Mucosa of rectum (tissue), 2 donors: ENCODE measurements around the gene IL27RA.

Experiments
- H3K27ac ChIP-seq, 2 donors: one replicate each; pipeline ENCODE4 v1.7.0; 2013; ENCODE audit warnings: inconsistent platforms in 2 of 2, low read depth in 2 of 2, low read length in 2 of 2
- H3K27me3 ChIP-seq, 2 donors: one replicate each; pipeline ENCODE4 v1.7.0; 2013; ENCODE audit warnings: low read length in 2 of 2; ENCODE audit not compliant: control insufficient read depth in 2 of 2, insufficient read depth in 2 of 2
- H3K36me3 ChIP-seq, 2 donors: one replicate each; pipeline ENCODE4 v1.7.0; 2013; ENCODE audit warnings: low read length in 2 of 2; ENCODE audit not compliant: control insufficient read depth in 2 of 2, insufficient read depth in 2 of 2
- H3K4me1 ChIP-seq, 2 donors: one replicate each; pipeline ENCODE4 v1.7.0; 2013; ENCODE audit warnings: low read length in 2 of 2, mild to moderate bottlenecking in 1 of 2; ENCODE audit not compliant: control insufficient read depth in 2 of 2, insufficient read depth in 2 of 2
- H3K4me3 ChIP-seq, 2 donors: one replicate each; pipeline ENCODE4 v1.7.0; 2013; ENCODE audit warnings: low read length in 2 of 2
- H3K9ac ChIP-seq, 2 donors: one replicate each; pipeline ENCODE4 v1.7.0; 2013; ENCODE audit warnings: low read length in 2 of 2, low read depth in 1 of 2, mild to moderate bottlenecking in 1 of 2
- H3K9me3 ChIP-seq, 2 donors: one replicate each; pipeline ENCODE4 v1.7.0; 2013; ENCODE audit warnings: low read length in 2 of 2; ENCODE audit not compliant: control insufficient read depth in 2 of 2
- donor health status: healthy.
- donor health status: Normal muscosa, but diverticular disease.

IL27RA gene

GRCh38 chr19:14056069-14056666, 24.6 kb downstream of the IL27RA start:
- Histone ChIP-seq H3K9me3 (no peaks in the 10 kb centered on the region), H3K27ac (no peak overlapping the region), H3K27me3 (peaks cover 3 to 4% of the 10 kb centered on the region in 2 donors), H3K36me3 (no peaks in the 10 kb centered on the region), H3K4me1 (peaks cover 0 to 4% of the 10 kb centered on the region in 2 donors), H3K9ac (no peak overlapping the region), H3K4me3 (no peak overlapping the region)

- Histone ChIP-seq H3K4me3 (no peak overlapping the region), H3K27me3 (peaks cover 3 to 4% of the 10 kb centered on the region in 2 donors), H3K36me3 (no peaks in the 10 kb centered on the region), H3K9me3 (no peaks in the 10 kb centered on the region), H3K9ac (no peak overlapping the region), H3K27ac (no peak overlapping the region), H3K4me1 (peaks cover 3 to 4% of the 10 kb centered on the region in 2 donors)
Measured at GRCh38 chr19:14056741-14057356, 25.3 kb downstream of the IL27RA start.

- Histone ChIP-seq H3K27ac (no peak overlapping the region), H3K9me3 (no peaks in the 10 kb centered on the region), H3K4me3 (no peak overlapping the region), H3K9ac (no peak overlapping the region), H3K36me3 (no peaks in the 10 kb centered on the region), H3K4me1 (peaks cover 3 to 4% of the 10 kb centered on the region in 2 donors), H3K27me3 (peaks cover 3 to 4% of the 10 kb centered on the region in 2 donors)
Measured at GRCh38 chr19:14058182-14059092, 26.9 kb downstream of the IL27RA start.

- Histone ChIP-seq H3K27ac (no peak overlapping the region), H3K4me1 (peaks cover 3 to 4% of the 10 kb centered on the region in 2 donors), H3K27me3 (peaks cover 3 to 4% of the 10 kb centered on the region in 2 donors), H3K9me3 (no peaks in the 10 kb centered on the region), H3K4me3 (no peak overlapping the region), H3K9ac (no peak overlapping the region), H3K36me3 (no peaks in the 10 kb centered on the region)
Measured at GRCh38 chr19:14059093-14059480, 27.5 kb downstream of the IL27RA start.

- H3K4me3 ChIP-seq, result no peak overlapping the region
- no peaks in the 10 kb centered on the region for H3K9me3 ChIP-seq
- H3K27me3 ChIP-seq, result peaks cover 3 to 4% of the 10 kb centered on the region in 2 donors
- H3K9ac ChIP-seq, result no peak overlapping the region
- H3K4me1 ChIP-seq, result peaks cover 3 to 4% of the 10 kb centered on the region in 2 donors
- H3K27ac ChIP-seq, result no peak overlapping the region
- H3K36me3 ChIP-seq, result no peaks in the 10 kb centered on the region
Measured at GRCh38 chr19:14059652-14060155, 28.1 kb downstream of the IL27RA start.

- H3K4me1 ChIP-seq, result peaks cover 3 to 4% of the 10 kb centered on the region in 2 donors
- no peaks in the 10 kb centered on the region for H3K36me3 ChIP-seq
- H3K9ac ChIP-seq, result no peak overlapping the region
- no peaks in the 10 kb centered on the region for H3K9me3 ChIP-seq
- H3K27me3 ChIP-seq, result peaks cover 3 to 4% of the 10 kb centered on the region in 2 donors
- no peak overlapping the region for H3K27ac ChIP-seq
- H3K4me3 ChIP-seq, result no peak overlapping the region
Measured at GRCh38 chr19:14061081-14061749, 29.7 kb downstream of the IL27RA start.

- Histone ChIP-seq H3K4me3 (no peak within 1 kb of the TSS), H3K27me3 (peaks cover 3 to 4% of the 10 kb centered on the region in 2 donors), H3K27ac (no peak within 1 kb of the TSS), H3K4me1 (peaks cover 3 to 4% of the 10 kb centered on the region in 2 donors), H3K9me3 (no peaks in the 10 kb centered on the region), H3K36me3 (no peaks in the 10 kb centered on the region), H3K9ac (no peak within 1 kb of the TSS)
Measured at GRCh38 chr19:14061751-14062557, 30.4 kb downstream of the IL27RA start, which contains the start of gene PALM3. PALM3 (minus strand) TSS chr19:14062076; CDS start chr19:14061980, 96 bp downstream.

GRCh38 chr19:14062558-14062855, 30.9 kb downstream of the IL27RA start:
- peaks cover 3 to 4% of the 10 kb centered on the region in 2 donors for H3K27me3 ChIP-seq
- H3K9me3 ChIP-seq, result no peaks in the 10 kb centered on the region
- H3K27ac ChIP-seq, result no peak overlapping the region
- no peak overlapping the region for H3K4me3 ChIP-seq
- H3K36me3 ChIP-seq, result no peaks in the 10 kb centered on the region
- no peak overlapping the region for H3K9ac ChIP-seq
- H3K4me1 ChIP-seq, result peaks cover 3 to 4% of the 10 kb centered on the region in 2 donors

GRCh38 chr19:14063105-14063504, 31.5 kb downstream of the IL27RA start:
- H3K27me3 ChIP-seq, result peaks cover 3 to 4% of the 10 kb centered on the region in 2 donors
- H3K9ac ChIP-seq, result no peak overlapping the region
- H3K36me3 ChIP-seq, result no peaks in the 10 kb centered on the region
- no peaks in the 10 kb centered on the region for H3K9me3 ChIP-seq
- peaks cover under 1 to 3% of the 10 kb centered on the region in 2 donors for H3K4me1 ChIP-seq
- no peak overlapping the region for H3K4me3 ChIP-seq
- no peak overlapping the region for H3K27ac ChIP-seq
